RWPE1 (cell line): ENCODE results near the gene BTBD18.

Experiments
- CTCF ChIA-PET: fragments of 350-600 bp; sonication (Branson Sonifier 250); formaldehyde crosslinking; extraction: SDS; loops from one replicate; lab custom pipeline; 2021; lab: Yijun Ruan, JAX
- POLR2A ChIA-PET: fragments of 400-600 bp; formaldehyde crosslinking; extraction: SDS; loops from one replicate; lab custom pipeline; 2020; ENCODE audit warnings: antibody characterized with exemption; ENCODE audit not compliant: low non-redundant PET; lab: Yijun Ruan, JAX
- DNase-seq: peaks from one replicate; pipeline ENCODE4 v3.0.0; 2012; ENCODE audit warnings: low spot score
- H3K27ac ChIP-seq: fragments of 450-650 bp; 2 replicates; pipeline ENCODE4 v1.5.1; 2017
- CTCF ChIP-seq: fragments of 450-650 bp; conservative IDR thresholded peaks from 2 replicates; pipeline ENCODE4 v1.5.1; 2017; ENCODE audit warnings: low read depth, mild to moderate bottlenecking

Gene BTBD18

GRCh38 chr11:57761301-57762234 lies 9.9 kb upstream of the BTBD18 start, which contains the start of gene CTNND1:
TSS of gene CTNND1 (plus strand) at chr11:57761802. CDS start at chr11:57791479, 29,677 bp downstream.
- peak within 1 kb of the TSS; percentile 73 for H3K27ac ChIP-seq
- CTCF ChIA-PET = interaction anchor here (0.6 to 3.9 kb wide), 9 partner anchors 10 to 754 kb away, joined by 3 to 22 read pairs (median 4); partner anchors contain the start of gene BTBD18
- peak; percentile 100 for DNase-seq
- POLR2A ChIA-PET = interaction anchor here (0.9 to 1.1 kb wide), 2 partner anchors 17 to 19 kb away, joined by 3 to 4 read pairs; no protein-coding TSS in a partner anchor
- no peak for TF ChIP-seq CTCF

GRCh38 chr11:57758174-57758573 lies 6.6 kb upstream of the BTBD18 start:
- DNase-seq = no peak
- CTCF ChIA-PET = interaction anchor here (3.6 kb wide), 1 partner anchor 42 kb away, joined by 17 read pairs; no protein-coding TSS in a partner anchor
- no peak overlapping the region for H3K27ac ChIP-seq
- TF ChIP-seq CTCF = no peak
- POLR2A ChIA-PET = no interaction called here

GRCh38 chr11:57752954-57753353 lies 1.3 kb upstream of the BTBD18 start:
- POLR2A ChIA-PET = no interaction called here

GRCh38 chr11:57751176-57751575 lies 443 bp downstream of the BTBD18 start:
- ChIA-PET POLR2A (no interaction called here), CTCF (interaction anchor here (0.7 to 2.7 kb wide), 4 partner anchors 9 to 50 kb away, joined by 3 to 16 read pairs (median 6); partner anchors contain the start of gene CTNND1)
- DNase-seq = no peak
- no peak for TF ChIP-seq CTCF
- no peak overlapping the region for H3K27ac ChIP-seq

More at GRCh38 chr11:57752954-57753353, 1.3 kb upstream of the BTBD18 start:
- H3K27ac ChIP-seq = no peak overlapping the region
- CTCF ChIA-PET = interaction anchor here (0.6 to 2.7 kb wide), 2 partner anchors 48 to 289 kb away, joined by 5 to 16 read pairs; no protein-coding TSS in a partner anchor
- no peak for TF ChIP-seq CTCF
- no peak for DNase-seq

GRCh38 chr11:57746920-57747319 lies 4.7 kb downstream of the BTBD18 start:
- POLR2A ChIA-PET = no interaction called here
- CTCF ChIA-PET = interaction anchor here (0.6 to 1.7 kb wide), 3 partner anchors 32 to 58 kb away, joined by 3 to 4 read pairs (median 3); no protein-coding TSS in a partner anchor
- DNase-seq = no peak
- no peak overlapping the region for H3K27ac ChIP-seq
- no peak for TF ChIP-seq CTCF

- POLR2A ChIA-PET = no interaction called here
- H3K27ac ChIP-seq = peak overlapping the region; percentile 21; the same call in 1 of the 2 replicates
- CTCF ChIA-PET = no interaction called here
- no peak for DNase-seq
- no peak for TF ChIP-seq CTCF
These were observed 6.4 kb downstream of the BTBD18 start for GRCh38 chr11:57745206-57745605.
